Glutamatergic neuron (in vitro differentiated cells): Measurements from ENCODE around the gene MARCHF4. TPM values are rescaled to one million over a fixed set of nuclear protein-coding genes. Genes with fewer than 3 reads are reported as not detected.

Experiments used
- DNase-seq: peaks from one replicate; pipeline ENCODE4 v3.0.0; 2022
- H3K27ac Mint-ChIP-seq: one replicate; pipeline ENCODE4 v1.8.0; 2020; ENCODE audit warnings: mild to moderate bottlenecking, mixed read lengths, inconsistent platforms; ENCODE audit not compliant: unreplicated experiment
- H3K27me3 Mint-ChIP-seq: one replicate; pipeline ENCODE4 v1.8.0; 2020; ENCODE audit warnings: mild to moderate bottlenecking, moderate library complexity, mixed read lengths, inconsistent platforms; ENCODE audit not compliant: unreplicated experiment
- H3K36me3 Mint-ChIP-seq: one replicate; pipeline ENCODE4 v1.8.0; 2020; ENCODE audit warnings: mild to moderate bottlenecking, mixed read lengths, inconsistent platforms; ENCODE audit not compliant: unreplicated experiment
- H3K4me1 Mint-ChIP-seq: one replicate; pipeline ENCODE4 v1.8.0; 2020; ENCODE audit warnings: mild to moderate bottlenecking, low read depth, mixed read lengths, inconsistent platforms; ENCODE audit not compliant: unreplicated experiment
- H3K4me3 Mint-ChIP-seq: one replicate; pipeline ENCODE4 v1.8.0; 2020; ENCODE audit warnings: mild to moderate bottlenecking, mixed read lengths, inconsistent platforms; ENCODE audit not compliant: unreplicated experiment
- H3K9me3 Mint-ChIP-seq: one replicate; pipeline ENCODE4 v1.8.0; 2020; ENCODE audit warnings: mild to moderate bottlenecking, moderate library complexity, mixed read lengths, inconsistent platforms; ENCODE audit not compliant: unreplicated experiment
- total RNA-seq: library from RNA; stranded (reverse); fragmentation: NEBNext Ultra II Directional; extraction: Animal tissue kit (Norgen Biotek cat#: 25700); gene quantifications from one replicate; pipeline ENCODE4 v1.2.1, GENCODE V29; 2021; ENCODE audit not compliant: unreplicated experiment
- TF ChIP-seq, protein P1 (sequence below): fragments of 200-600 bp; sonication (generic); IDR thresholded peaks from one replicate; pipeline ENCODE4 v1.5.0; 2021; ENCODE audit not compliant: partially characterized antibody, unreplicated experiment

Gene MARCHF4
- total RNA-seq, 1 donor from 2014 or later = 26.1 TPM

DNA sequence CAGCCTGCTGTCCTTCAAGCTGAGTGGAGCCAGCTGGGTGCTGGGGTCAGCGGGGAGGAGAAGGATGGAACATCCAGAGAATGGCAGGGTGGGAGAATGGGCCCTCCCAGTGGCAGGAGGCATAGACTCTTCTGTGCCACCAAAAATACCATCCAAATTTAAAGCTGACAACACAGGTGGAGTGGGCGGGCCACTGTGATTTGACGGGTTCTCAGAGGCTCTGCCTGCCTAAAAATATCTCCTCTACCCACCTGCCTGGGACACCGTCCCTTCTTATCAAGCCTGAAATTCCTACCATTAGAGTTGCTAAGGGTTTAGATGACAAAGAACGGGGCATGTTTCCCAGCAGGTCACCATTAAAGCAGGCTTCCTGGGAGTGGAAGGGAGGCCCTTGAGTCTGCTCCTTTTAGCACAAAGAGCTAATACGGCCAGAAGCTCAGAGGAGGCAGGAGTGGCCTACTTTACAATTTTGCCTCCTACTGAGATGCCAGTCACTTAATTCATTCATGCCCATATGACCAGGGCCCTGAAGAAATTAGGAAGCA lies 19.8 kb upstream of the MARCHF4 start:
- DNase-seq = no peak
- no peaks in the 10 kb centered on the region for H3K27me3 Mint-ChIP-seq
- no peak overlapping the region for H3K27ac Mint-ChIP-seq
- H3K36me3 Mint-ChIP-seq = no peaks in the 10 kb centered on the region
- no peak overlapping the region for H3K4me3 Mint-ChIP-seq
- TF ChIP-seq, protein P1, sequence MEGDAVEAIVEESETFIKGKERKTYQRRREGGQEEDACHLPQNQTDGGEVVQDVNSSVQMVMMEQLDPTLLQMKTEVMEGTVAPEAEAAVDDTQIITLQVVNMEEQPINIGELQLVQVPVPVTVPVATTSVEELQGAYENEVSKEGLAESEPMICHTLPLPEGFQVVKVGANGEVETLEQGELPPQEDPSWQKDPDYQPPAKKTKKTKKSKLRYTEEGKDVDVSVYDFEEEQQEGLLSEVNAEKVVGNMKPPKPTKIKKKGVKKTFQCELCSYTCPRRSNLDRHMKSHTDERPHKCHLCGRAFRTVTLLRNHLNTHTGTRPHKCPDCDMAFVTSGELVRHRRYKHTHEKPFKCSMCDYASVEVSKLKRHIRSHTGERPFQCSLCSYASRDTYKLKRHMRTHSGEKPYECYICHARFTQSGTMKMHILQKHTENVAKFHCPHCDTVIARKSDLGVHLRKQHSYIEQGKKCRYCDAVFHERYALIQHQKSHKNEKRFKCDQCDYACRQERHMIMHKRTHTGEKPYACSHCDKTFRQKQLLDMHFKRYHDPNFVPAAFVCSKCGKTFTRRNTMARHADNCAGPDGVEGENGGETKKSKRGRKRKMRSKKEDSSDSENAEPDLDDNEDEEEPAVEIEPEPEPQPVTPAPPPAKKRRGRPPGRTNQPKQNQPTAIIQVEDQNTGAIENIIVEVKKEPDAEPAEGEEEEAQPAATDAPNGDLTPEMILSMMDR = no peak
- H3K9me3 Mint-ChIP-seq = peaks cover 2% of the 10 kb centered on the region
- peaks cover 4% of the 10 kb centered on the region for H3K4me1 Mint-ChIP-seq

DNA sequence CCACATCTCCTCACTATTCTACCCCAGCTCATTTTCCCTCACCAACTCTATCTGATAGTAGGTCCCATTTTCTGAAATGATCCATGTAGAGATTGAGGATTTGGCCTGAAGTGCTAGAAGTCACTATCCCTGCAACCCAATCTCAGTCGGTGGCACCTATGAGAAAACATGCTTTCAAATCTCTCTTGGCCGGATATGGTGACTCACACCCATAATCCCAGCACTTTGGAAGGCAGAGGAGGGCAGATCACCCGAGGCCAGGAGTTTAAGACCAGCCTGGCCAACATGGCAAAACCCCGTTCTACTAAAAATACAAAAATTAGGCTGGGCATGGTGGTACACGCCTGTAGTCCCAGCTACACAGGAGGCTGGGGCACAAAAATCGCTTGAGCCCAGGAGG lies 19.1 kb upstream of the MARCHF4 start:
- DNase-seq = no peak
- no peak overlapping the region for H3K27ac Mint-ChIP-seq
- peaks cover 2% of the 10 kb centered on the region for H3K9me3 Mint-ChIP-seq
- H3K27me3 Mint-ChIP-seq = no peaks in the 10 kb centered on the region
- H3K4me3 Mint-ChIP-seq = no peak overlapping the region
- TF ChIP-seq, protein P1 = no peak
- no peaks in the 10 kb centered on the region for H3K36me3 Mint-ChIP-seq
- peaks cover 4% of the 10 kb centered on the region for H3K4me1 Mint-ChIP-seq

DNA sequence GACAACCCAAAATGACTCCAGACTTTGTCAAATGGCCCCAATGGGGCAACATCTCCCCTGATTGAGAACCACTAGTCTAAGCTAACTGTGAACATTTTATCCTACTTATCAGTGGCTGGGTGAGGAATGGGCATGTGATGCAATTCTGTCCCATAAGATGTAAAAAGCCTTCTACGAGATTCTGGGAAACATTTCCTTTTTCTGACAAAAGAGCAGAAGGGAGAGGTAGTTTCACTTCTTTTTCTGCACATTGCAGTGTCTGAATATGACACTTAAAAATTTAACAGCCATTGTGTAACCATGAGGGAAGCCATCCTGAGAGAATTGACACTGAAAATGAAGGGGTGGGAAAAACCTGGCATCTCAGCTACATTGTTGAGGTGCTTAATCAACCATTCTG lies 17.3 kb upstream of the MARCHF4 start:
- H3K4me3 Mint-ChIP-seq = no peak overlapping the region
- H3K27me3 Mint-ChIP-seq = no peaks in the 10 kb centered on the region
- H3K36me3 Mint-ChIP-seq = no peaks in the 10 kb centered on the region
- TF ChIP-seq, protein P1 = no peak
- no peak for DNase-seq
- H3K27ac Mint-ChIP-seq = no peak overlapping the region
- H3K4me1 Mint-ChIP-seq = peaks cover 2% of the 10 kb centered on the region
- no peaks in the 10 kb centered on the region for H3K9me3 Mint-ChIP-seq

DNA sequence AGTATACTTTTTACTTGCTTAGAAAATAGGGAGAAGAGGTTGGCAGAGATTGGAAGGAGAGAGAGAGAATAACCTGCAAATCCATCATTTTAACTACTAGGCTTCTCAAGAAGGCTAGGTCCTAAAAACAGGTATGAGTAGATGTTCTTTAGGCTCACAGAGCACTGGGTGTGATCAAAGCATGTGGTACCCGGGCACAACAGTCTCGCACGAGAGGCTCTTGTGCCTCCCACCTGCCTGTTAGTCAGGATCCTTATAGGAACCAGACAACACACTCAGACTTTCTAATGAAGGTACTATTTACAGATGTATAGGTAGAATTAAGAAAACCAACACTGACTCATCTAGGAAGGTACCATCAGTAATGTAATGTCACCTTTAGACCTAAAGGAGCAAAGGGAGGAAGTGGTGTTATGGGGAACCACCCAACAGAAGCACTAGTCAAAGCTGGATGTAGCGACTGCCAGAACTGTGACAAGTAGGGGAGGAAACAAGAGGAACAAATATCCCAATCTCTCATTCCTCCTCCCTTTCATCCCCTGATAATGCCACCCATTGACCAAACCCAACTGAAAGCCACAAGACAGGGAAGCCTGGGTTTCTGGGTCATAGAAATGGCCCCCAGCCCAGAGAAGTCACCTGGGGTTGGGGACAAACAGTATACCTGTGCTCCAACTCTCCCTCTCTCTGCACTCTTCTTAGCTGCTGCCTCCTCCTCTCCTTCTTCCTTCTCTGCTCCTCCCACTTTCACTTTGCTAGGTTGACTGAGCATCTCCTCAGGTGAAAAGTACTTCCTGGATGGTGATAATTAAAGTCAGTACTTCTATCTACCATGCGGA lies 16.0 kb upstream of the MARCHF4 start:
- H3K27me3 Mint-ChIP-seq = no peaks in the 10 kb centered on the region
- DNase-seq = no peak
- no peaks in the 10 kb centered on the region for H3K4me1 Mint-ChIP-seq
- no peak overlapping the region for H3K27ac Mint-ChIP-seq
- no peak overlapping the region for H3K4me3 Mint-ChIP-seq
- TF ChIP-seq, protein P1 = no peak
- H3K36me3 Mint-ChIP-seq = no peaks in the 10 kb centered on the region
- H3K9me3 Mint-ChIP-seq = no peaks in the 10 kb centered on the region

DNA sequence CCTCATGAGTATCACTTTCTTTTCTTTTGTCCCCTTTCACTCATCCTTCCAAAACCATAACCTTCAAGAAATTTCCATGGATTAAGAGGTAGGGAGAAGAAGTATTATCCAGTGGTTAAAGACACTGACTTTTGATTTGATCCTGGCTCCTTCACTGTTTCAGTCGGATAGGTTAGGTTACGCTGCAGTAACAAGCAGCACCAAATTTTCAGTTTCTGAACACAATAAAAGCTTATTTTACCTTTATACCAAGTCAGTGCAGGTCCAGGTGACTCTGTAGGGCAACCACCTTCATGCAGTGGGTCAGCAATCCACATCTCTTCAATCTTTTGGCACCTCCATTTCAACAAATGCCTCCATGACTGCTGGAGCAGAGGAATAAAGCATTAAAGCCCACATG lies 15.0 kb upstream of the MARCHF4 start:
- no peak overlapping the region for H3K27ac Mint-ChIP-seq
- H3K4me3 Mint-ChIP-seq = no peak overlapping the region
- TF ChIP-seq, protein P1 = no peak
- no peaks in the 10 kb centered on the region for H3K9me3 Mint-ChIP-seq
- H3K36me3 Mint-ChIP-seq = no peaks in the 10 kb centered on the region
- no peak for DNase-seq
- no peaks in the 10 kb centered on the region for H3K4me1 Mint-ChIP-seq
- H3K27me3 Mint-ChIP-seq = no peaks in the 10 kb centered on the region
